Measurements from ENCODE around the gene TREX2. TPM values are rescaled to one million over a fixed set of nuclear protein-coding genes. Genes with fewer than 3 reads are reported as not detected.

The TREX2 gene
- total and polyA plus RNA-seq, 2 of the 4 experiments (the other 2 are of a cell fraction) = 0.36 to 0.84 TPM

DNA sequence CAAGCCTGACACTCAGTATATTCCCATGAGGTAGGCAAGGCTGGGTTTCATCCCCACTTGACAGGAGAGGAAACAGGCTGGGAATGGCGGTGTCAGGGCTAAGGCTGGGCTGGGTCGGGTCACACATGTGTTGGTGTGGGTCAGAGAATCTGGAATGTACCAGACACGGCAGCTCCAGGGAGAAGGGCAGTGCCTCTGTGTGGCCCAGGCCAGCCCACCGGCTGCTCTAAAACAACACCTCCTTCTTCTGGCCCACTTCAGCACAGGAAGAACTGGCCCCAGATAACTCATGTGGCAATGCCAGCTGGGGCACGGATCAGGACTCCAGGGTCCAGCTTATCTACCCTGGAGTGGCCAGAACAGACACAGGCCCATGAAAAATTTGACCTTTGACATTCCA lies 18.3 kb upstream of the TREX2 start:
- intact Hi-C loops (cut with micrococcal nuclease) (no loop called here), dilution Hi-C loops (cut with HindIII; ENCODE audit: low sequenced_read_pairs, unreplicated experiment) (no loop called here), in situ Hi-C loops (cut with MboI; ENCODE audit: low sequenced_read_pairs) (loop anchor here (25.0 kb wide), 1 partner anchor 427 kb away; no protein-coding TSS in a partner anchor)
- no peak overlapping the region for H2BK120ac ChIP-seq (ENCODE audit: low read depth, low read length)
- no peaks in the 10 kb centered on the region for H3K9me3 ChIP-seq (ENCODE audit: control insufficient read depth, insufficient read depth, low read length)
- no peak overlapping the region for H3K27ac ChIP-seq (ENCODE audit: insufficient read depth, low read length)
- no peak overlapping the region for H4K8ac ChIP-seq (ENCODE audit: low read depth in 2 of 2, low read length in 2 of 2)
- H3K9ac ChIP-seq (ENCODE audit: low read depth, low read length) = no peak overlapping the region
- H2BK15ac ChIP-seq (ENCODE audit: low read depth, low read length) = no peak overlapping the region
- H2BK20ac ChIP-seq (ENCODE audit: low read depth, low read length) = no peak overlapping the region
- H4K20me1 ChIP-seq (ENCODE audit: insufficient read depth, low read length) = no peaks in the 10 kb centered on the region
- no peaks in the 10 kb centered on the region for H3K27me3 ChIP-seq (ENCODE audit: control insufficient read depth, insufficient read depth, low read length)
- no peak for DNase-seq
- no peaks in the 10 kb centered on the region; the same call in 1 of the 2 replicates for H3K4me1 ChIP-seq (ENCODE audit: control insufficient read depth, insufficient read depth, low read length)
- no peak overlapping the region for H3K23ac ChIP-seq (ENCODE audit: low read depth, low read length)
- H2AK9ac ChIP-seq (replicated peaks; ENCODE audit: low read depth, low read length, poor library complexity) = no peak overlapping the region
- TF ChIP-seq CTCF (conservative IDR thresholded peaks at IDR 0.05; ENCODE audit: low read depth, low read length) (no peak), NFE2L2 (IDR thresholded peaks at IDR 0.05; ENCODE audit: low read depth, low read length) (no peak), RCOR1 (IDR thresholded peaks at IDR 0.05; ENCODE audit: insufficient replicate concordance, low read length) (no peak)
- no peak overlapping the region for H4K5ac ChIP-seq (ENCODE audit: low read depth, low read length)
- 0 out of 4 replicates have a peak, but pooled peaks cover 0 to 6% of the 10 kb centered on the region in 2 experiments for H3K79me1 ChIP-seq (ENCODE audit: low read depth in 1 of 2, low read length in 2 of 2)
- ChIA-PET POLR2A (ENCODE audit: unreplicated experiment) (no interaction called here), CTCF (no interaction called here)
- H4K91ac ChIP-seq (ENCODE audit: insufficient read depth, low read depth, low read length) = no peak overlapping the region
- 86% methylated on average over 2 of the region's 5 CpGs; no CpG with 5 or more reads in 1 of the 2 experiments for WGBS, 2 experiments (ENCODE audit: extremely low coverage in 2 of 2, insufficient read length in 1 of 2)
- ATAC-seq (ENCODE audit: low read depth) = no peak
- no peak overlapping the region for H3K14ac ChIP-seq (replicated peaks; ENCODE audit: low read depth, low read length)
- no peak overlapping the region for H3K56ac ChIP-seq (ENCODE audit: extremely low read depth, insufficient read depth, low read length)
- no peak overlapping the region for H2AK5ac ChIP-seq (ENCODE audit: low read depth, low read length)
- no peak overlapping the region for H2BK5ac ChIP-seq (ENCODE audit: low read depth, low read length, poor library complexity, severe bottlenecking)
- H3K18ac ChIP-seq (ENCODE audit: low read depth, low read length) = no peak overlapping the region
- no peak overlapping the region for H2AFZ ChIP-seq (replicated peaks; ENCODE audit: low read length, poor library complexity)
- no peaks in the 10 kb centered on the region; the same call in 1 of the 2 replicates for H3K36me3 ChIP-seq (ENCODE audit: control insufficient read depth, insufficient read depth, low read length)
- H3K4me3 ChIP-seq (ENCODE audit: insufficient read depth, low read depth, low read length) = no peak overlapping the region
- BruUV-seq (replicated peaks) = no TSS peak
- H3K9me1 ChIP-seq (ENCODE audit: insufficient read depth, low read length) = no peaks in the 10 kb centered on the region; the same call in 1 of the 2 replicates
- no peak overlapping the region for H3K4ac ChIP-seq (ENCODE audit: low read depth, low read length)
- H3K4me2 ChIP-seq (ENCODE audit: low read depth, low read length) = no peak overlapping the region

All from IMR-90 (cell line).